H1 (cell line): ENCODE data around the gene TFDP1. TPM values are rescaled to one million over a fixed set of nuclear protein-coding genes. Genes with fewer than 3 reads are reported as not detected.

Source experiments
- CTCF ChIA-PET: fragments of 300-600 bp; sonication (Branson Sonifier 250); formaldehyde crosslinking; loops from one replicate; lab custom pipeline; 2021; ENCODE audit not compliant: partially characterized antibody; lab: Charles Lee
- POLR2A ChIA-PET: fragments of 300-600 bp; sonication (Branson Sonifier 250); formaldehyde crosslinking; loops from one replicate; lab custom pipeline; 2021; ENCODE audit warnings: inconsistent platforms; ENCODE audit not compliant: partially characterized antibody; lab: Charles Lee
- DNase-seq, 2 experiments: peaks; one replicate each; pipeline versions ENCODE4 v3.0.0 to v3.0.0-alpha.2; 2010 to 2022; ENCODE audit warnings: low spot score in 2 of 2, low read depth in 1 of 2, mixed read lengths in 1 of 2
- FAIRE-seq: peaks from 2 replicates; lab custom pipeline; 2011; peaks lifted over from hg19 to GRCh38; lab: Jason Lieb, UNC
- H2AFZ ChIP-seq: 2 replicates; pipeline ENCODE4 v1.8.1; 2012; ENCODE audit warnings: low read length, inconsistent platforms
- H2AK5ac ChIP-seq: 2 replicates; pipeline ENCODE4 v1.6.1; 2013; ENCODE audit warnings: low read depth, low read length
- H2BK120ac ChIP-seq: replicated peaks from 2 replicates; pipeline ENCODE3; 2013; ENCODE audit warnings: low read depth, low read length, inconsistent platforms
- H2BK12ac ChIP-seq: 2 replicates; pipeline ENCODE4 v1.6.1; 2013; ENCODE audit warnings: low read depth, low read length
- H2BK15ac ChIP-seq: 2 replicates; pipeline ENCODE4 v1.6.1; 2013; ENCODE audit warnings: low read length
- H2BK20ac ChIP-seq: 2 replicates; pipeline ENCODE4 v1.6.1; 2013; ENCODE audit warnings: low read length
- H2BK5ac ChIP-seq: 2 replicates; pipeline ENCODE4 v1.6.1; 2013; ENCODE audit warnings: low read depth, low read length
- H3K14ac ChIP-seq: 2 replicates; pipeline ENCODE4 v1.6.1; 2013; ENCODE audit warnings: inconsistent platforms; ENCODE audit not compliant: insufficient read length
- H3K18ac ChIP-seq: 2 replicates; pipeline ENCODE4 v1.6.1; 2013; ENCODE audit warnings: low read length; ENCODE audit errors: extremely low read depth
- H3K23ac ChIP-seq: 2 replicates; pipeline ENCODE4 v1.6.1; 2013; ENCODE audit warnings: inconsistent platforms; ENCODE audit not compliant: insufficient read length
- H3K23me2 ChIP-seq: 2 replicates; pipeline ENCODE4 v1.6.1; 2013; ENCODE audit warnings: low read depth, low read length
- H3K27ac ChIP-seq: 2 replicates; pipeline ENCODE4 v1.6.1; 2011; ENCODE audit warnings: low read depth, low read length, inconsistent platforms
- H3K27me3 ChIP-seq, 4 experiments: replicated peaks in 1 of 4; 1 replicate in 1 of 4; 2 replicates in 3 of 4; pipeline versions ENCODE4 v1.6.1 to v1.8.1; 2011 to 2013; ENCODE audit warnings: low read length in 3 of 4, mild to moderate bottlenecking in 3 of 4, inconsistent platforms in 2 of 4, mixed read lengths in 2 of 4, moderate library complexity in 1 of 4; ENCODE audit not compliant: control insufficient read depth in 3 of 4, insufficient read depth in 3 of 4; ENCODE audit errors: extremely low read depth in 1 of 4
- H3K36me3 ChIP-seq, 4 experiments: 2 replicates each; pipeline versions ENCODE4 v1.6.1 to v1.8.1; 2011 to 2013; ENCODE audit warnings: mild to moderate bottlenecking in 4 of 4, low read length in 3 of 4, moderate library complexity in 2 of 4, control low read depth in 1 of 4, inconsistent platforms in 1 of 4; ENCODE audit not compliant: insufficient read depth in 4 of 4, control insufficient read depth in 2 of 4
- H3K4ac ChIP-seq: replicated peaks from 2 replicates; pipeline ENCODE3; 2013; ENCODE audit warnings: low read length, low read depth, mixed read lengths, inconsistent platforms; ENCODE audit not compliant: insufficient read length
- H3K4me1 ChIP-seq, 4 experiments: replicated peaks in 1 of 4; 1 replicate in 1 of 4; 2 replicates in 3 of 4; pipeline versions ENCODE4 v1.6.1 to v1.8.1; 2011 to 2013; ENCODE audit warnings: low read length in 3 of 4, inconsistent platforms in 2 of 4, mixed read lengths in 1 of 4; ENCODE audit not compliant: insufficient read depth in 4 of 4, control insufficient read depth in 3 of 4
- H3K4me2 ChIP-seq, 2 experiments: 2 replicates each; pipeline versions ENCODE4 v1.6.1 to v1.8.1; 2011 to 2013; ENCODE audit warnings: low read depth in 2 of 2, low read length in 2 of 2, control low read depth in 1 of 2, inconsistent platforms in 1 of 2, mild to moderate bottlenecking in 1 of 2; ENCODE audit not compliant: insufficient read depth in 1 of 2
- H3K4me3 ChIP-seq, 4 experiments: fragments of 200-600, 300-600 bp in 1 of 4; sonication (generic), shearing (Covaris generic), sonication (Bioruptor Twin) in 1 of 4; 2 replicates each; pipeline versions ENCODE4 v1.5.1 to v1.8.1; 2011 to 2016; ENCODE audit warnings: low read length in 4 of 4, low read depth in 3 of 4, control low read depth in 2 of 4, inconsistent platforms in 2 of 4, mild to moderate bottlenecking in 2 of 4, mixed read lengths in 1 of 4, moderate library complexity in 1 of 4; ENCODE audit not compliant: insufficient read depth in 2 of 4; ENCODE audit errors: extremely low read depth in 1 of 4
- H3K56ac ChIP-seq: replicated peaks from 2 replicates; pipeline ENCODE3; 2013; ENCODE audit warnings: low read depth, mild to moderate bottlenecking, mixed read lengths, low read length, inconsistent platforms; ENCODE audit not compliant: insufficient read length
- H3K79me1 ChIP-seq: 2 replicates; pipeline ENCODE4 v1.6.1; 2013; ENCODE audit warnings: low read depth, low read length, control low read depth
- H3K79me2 ChIP-seq, 2 experiments: 2 replicates each; pipeline versions ENCODE4 v1.6.1 to v1.8.1; 2012 to 2013; ENCODE audit warnings: low read length in 2 of 2, mild to moderate bottlenecking in 2 of 2, inconsistent platforms in 1 of 2; ENCODE audit not compliant: insufficient read depth in 2 of 2, control insufficient read depth in 1 of 2
- H3K9ac ChIP-seq, 4 experiments: replicated peaks in 1 of 4; 1 replicate in 1 of 4; 2 replicates in 3 of 4; pipeline versions ENCODE4 v1.6.1 to v1.8.1; 2011 to 2013; ENCODE audit warnings: low read depth in 3 of 4, low read length in 3 of 4, control low read depth in 2 of 4, mild to moderate bottlenecking in 2 of 4, moderate library complexity in 2 of 4, inconsistent platforms in 1 of 4; ENCODE audit errors: extremely low read depth in 1 of 4
- H3K9me3 ChIP-seq, 2 experiments: 2 replicates each; pipeline versions ENCODE4 v1.6.1 to v1.8.1; 2012 to 2013; ENCODE audit warnings: mild to moderate bottlenecking in 2 of 2, moderate library complexity in 2 of 2, control low read depth in 1 of 2, inconsistent platforms in 1 of 2, low read depth in 1 of 2, low read length in 1 of 2, mixed read lengths in 1 of 2; ENCODE audit not compliant: insufficient read depth in 2 of 2
- H4K20me1 ChIP-seq, 2 experiments: replicated peaks in 1 of 2; 2 replicates each; pipeline versions ENCODE3 to v1.8.1; 2011 to 2013; ENCODE audit warnings: inconsistent platforms in 2 of 2, low read length in 2 of 2, mild to moderate bottlenecking in 1 of 2; ENCODE audit not compliant: insufficient read depth in 2 of 2, control insufficient read depth in 1 of 2
- H4K5ac ChIP-seq: 2 replicates; pipeline ENCODE4 v1.6.1; 2013; ENCODE audit warnings: low read length, low read depth, mixed read lengths, inconsistent platforms; ENCODE audit not compliant: insufficient read length
- H4K8ac ChIP-seq: 2 replicates; pipeline ENCODE4 v1.8.0; 2013; ENCODE audit warnings: mild to moderate bottlenecking, moderate library complexity, low read length, inconsistent platforms; ENCODE audit not compliant: insufficient read depth; ENCODE audit errors: extremely low read depth
- H4K91ac ChIP-seq: replicated peaks from 2 replicates; pipeline ENCODE3; 2013; ENCODE audit warnings: low read length, mixed read lengths, inconsistent platforms; ENCODE audit not compliant: insufficient read length
- CBX8 ChIP-seq: fragments of 300-800, 300-1000 bp; sonication (generic); IDR thresholded peaks from 2 replicates; pipeline ENCODE4 v1.7.1; 2016; ENCODE audit warnings: low read depth, low read length, borderline replicate concordance
- CEBPB ChIP-seq: IDR thresholded peaks from 2 replicates; pipeline ENCODE4 v1.6.1; 2012; ENCODE audit warnings: low read depth, low read length
- CHD2 ChIP-seq: IDR thresholded peaks from 2 replicates; pipeline ENCODE4 v1.6.1; 2012; ENCODE audit warnings: low read length, improper control_type of control experiment
- CREB1 ChIP-seq: IDR thresholded peaks from 2 replicates; pipeline ENCODE4 v1.6.1; 2012; ENCODE audit warnings: inconsistent platforms
- EGR1 ChIP-seq: IDR thresholded peaks from 2 replicates; pipeline ENCODE4 v1.6.1; 2011; ENCODE audit warnings: low read depth, low read length, borderline replicate concordance
- FOSL1 ChIP-seq: IDR thresholded peaks from 2 replicates; pipeline ENCODE4 v1.6.1; 2011; ENCODE audit warnings: mild to moderate bottlenecking, low read depth, low read length, moderate library complexity; ENCODE audit not compliant: insufficient read depth
- HDAC2 ChIP-seq, 2 experiments: fragments of 300-600 bp in 1 of 2; sonication (generic) in 1 of 2; IDR thresholded peaks; 2 replicates each; pipeline ENCODE4 v1.6.1; 2011 to 2012; ENCODE audit warnings: low read depth in 2 of 2, low read length in 2 of 2, mild to moderate bottlenecking in 2 of 2, moderate library complexity in 2 of 2, borderline replicate concordance in 1 of 2, inconsistent platforms in 1 of 2
- HDAC6 ChIP-seq: IDR thresholded peaks from one replicate; pipeline ENCODE4 v1.7.1; 2012; ENCODE audit warnings: low read depth, mild to moderate bottlenecking, inconsistent platforms, low read length, moderate library complexity
- KDM4A ChIP-seq: IDR thresholded peaks from one replicate; pipeline ENCODE4 v1.7.1; 2012; ENCODE audit warnings: low read depth, mild to moderate bottlenecking, moderate library complexity, low read length, inconsistent platforms; ENCODE audit not compliant: severe bottlenecking
- PHF8 ChIP-seq: fragments of 200-600 bp; sonication (generic); conservative IDR thresholded peaks from 2 replicates; pipeline ENCODE4 v1.7.1; 2012; ENCODE audit warnings: low read depth, mild to moderate bottlenecking, inconsistent platforms, low read length, moderate library complexity
- SIX5 ChIP-seq: IDR thresholded peaks from 2 replicates; pipeline ENCODE4 v1.6.1; 2011; ENCODE audit warnings: mild to moderate bottlenecking, low read depth, low read length
- SRF ChIP-seq: IDR thresholded peaks from 2 replicates; pipeline ENCODE4 v1.6.1; 2011; ENCODE audit warnings: mild to moderate bottlenecking, low read depth, low read length, moderate library complexity
- TAF1 ChIP-seq: IDR thresholded peaks from 2 replicates; pipeline ENCODE4 v1.6.1; 2011; ENCODE audit warnings: mild to moderate bottlenecking, low read depth, low read length
- WGBS, 2 experiments: shearing (Covaris generic) in 1 of 2; methylation state at CpG; one replicate each; pipeline versions ENCODE4 v1.1.6 to v1.1.7; 2013 to 2015; ENCODE audit warnings: low lambda C conversion rate in 2 of 2, mixed read lengths in 2 of 2, inconsistent platforms in 1 of 2, low coverage in 1 of 2, missing lambda C conversion rate in 1 of 2; ENCODE audit not compliant: insufficient replicate concordance in 2 of 2, insufficient coverage in 1 of 2, insufficient read length in 1 of 2; ENCODE audit errors: extremely low coverage in 1 of 2, missing lambda C conversion rate in 1 of 2; 5-methylcytosine and 5-hydroxymethylcytosine counted together
- polyA plus RNA-seq, 7 experiments: library from polyadenylated mRNA; depleted of rRNA in 3 of 7; stranded (reverse) in 5 of 7; unstranded in 2 of 7; fragments of >200 nt in 5 of 7; fragments of 200-250 nt in 2 of 7; gene quantifications; 1 replicate in 5 of 7; 2 replicates in 1 of 7; 4 replicates in 1 of 7; pipeline versions ENCODE4 v1.2.1 to v1.2.3, GENCODE V29; 2011 to 2013; ENCODE audit warnings: missing spikeins in 2 of 7, mixed read lengths in 2 of 7
- total RNA-seq: library from RNA; stranded (reverse); fragmentation: NEBNext Ultra II Directional; extraction: Animal tissue kit (Norgen Biotek cat#: 25700); gene quantifications from 2 replicates; pipeline ENCODE4 v1.2.1, GENCODE V29; 2021

The TFDP1 gene
- total and polyA plus RNA-seq, 2 of the 8 experiments (the other 6 are each of a cell fraction or from before 2014, with no cell fraction given): 43.6 to 81.9 TPM

GRCh38 chr13:113667771-113668490 lies 83.4 kb downstream of the TFDP1 start:
- H3K9ac ChIP-seq: no peak overlapping the region
- no peak overlapping the region for H4K5ac ChIP-seq
- no peak overlapping the region for H3K4me2 ChIP-seq
- H3K79me1 ChIP-seq: no peaks in the 10 kb centered on the region
- DNase-seq (no peak), FAIRE-seq (no peak)
- no peaks in the 10 kb centered on the region for H3K79me2 ChIP-seq
- H4K20me1 ChIP-seq: peaks cover 0 to 5% of the 10 kb centered on the region in 2 experiments
- no peak overlapping the region for H2AK5ac ChIP-seq
- H3K18ac ChIP-seq: no peak overlapping the region
- no peak overlapping the region for H2BK12ac ChIP-seq
- H2BK15ac ChIP-seq: no peak overlapping the region
- CTCF ChIA-PET: interaction anchor here (0.6 to 3.7 kb wide), 4 partner anchors 56 to 279 kb away, joined by 3 to 19 read pairs (median 4); no protein-coding TSS in a partner anchor
- no peak overlapping the region for H4K91ac ChIP-seq
- H2BK20ac ChIP-seq: no peak overlapping the region
- POLR2A ChIA-PET: interaction anchor here (0.9 to 1.0 kb wide), 2 partner anchors 57 to 59 kb away, joined by 4 read pairs; no protein-coding TSS in a partner anchor
- H3K27me3 ChIP-seq: no peaks in the 10 kb centered on the region
- peaks cover 0 to 2% (median 0%) of the 10 kb centered on the region in 4 experiments; a peak in 2 of 7 replicates for H3K4me1 ChIP-seq
- H3K14ac ChIP-seq: no peak overlapping the region
- H3K4me3 ChIP-seq: no peak overlapping the region
- no peaks in the 10 kb centered on the region for H3K9me3 ChIP-seq
- no peak overlapping the region for H3K4ac ChIP-seq
- no peak overlapping the region for H3K23ac ChIP-seq
- no peak overlapping the region for H3K56ac ChIP-seq
- H3K23me2 ChIP-seq: peaks cover 5% of the 10 kb centered on the region; the same call in 1 of the 2 replicates
- no peak overlapping the region for H2BK120ac ChIP-seq
- no peaks in the 10 kb centered on the region; a peak in 1 of 8 replicates for H3K36me3 ChIP-seq
- H2BK5ac ChIP-seq: no peak overlapping the region
- WGBS, 2 experiments: 86% methylated on average over 23 of the region's 29 CpGs; no CpG with 5 or more reads in 1 of the 2 experiments
- no peak overlapping the region; the same call in 1 of the 2 replicates for H4K8ac ChIP-seq
- no peak overlapping the region for H2AFZ ChIP-seq
- no peak overlapping the region for H3K27ac ChIP-seq
- TF ChIP-seq PHF8 (no peak), CREB1 (no peak), TAF1 (no peak), EGR1 (no peak), HDAC2 (IDR thresholded peaks at IDR 0.05; ENCODE audit: borderline replicate concordance in 1 of 2, low read depth in 2 of 2, low read length in 2 of 2) (no peak), SRF (no peak), SIX5 (no peak), CEBPB (no peak), CBX8 (no peak), CHD2 (no peak), FOSL1 (no peak), KDM4A (no peak), HDAC6 (no peak)
